Loucy (cell line): ENCODE data around the gene TMEM217.

Source experiments
- H2AFZ ChIP-seq: fragments of 200-600 bp; sonication (generic); 2 replicates; pipeline ENCODE4 v1.6.0; 2016; ENCODE audit warnings: antibody characterized with exemption, mild to moderate bottlenecking, low read length, moderate library complexity
- H3F3A ChIP-seq: fragments of 200-600 bp; 2 replicates; pipeline ENCODE4 v1.6.0; 2016; ENCODE audit warnings: antibody characterized with exemption, low read depth, mild to moderate bottlenecking
- H3K27me3 ChIP-seq: fragments of 200-600 bp; sonication (generic); 2 replicates; pipeline ENCODE4 v1.6.1; 2014; ENCODE audit warnings: low read length, mild to moderate bottlenecking; ENCODE audit not compliant: insufficient read depth, poor library complexity, severe bottlenecking
- H3K36me3 ChIP-seq: fragments of 200-600 bp; sonication (generic); 2 replicates; pipeline ENCODE4 v1.6.1; 2016; ENCODE audit warnings: low read length; ENCODE audit not compliant: insufficient read depth
- H3K4me1 ChIP-seq: fragments of 200-600 bp; sonication (generic); 2 replicates; pipeline ENCODE4 v1.5.1; 2014; ENCODE audit warnings: low read length, mild to moderate bottlenecking; ENCODE audit not compliant: insufficient read depth, poor library complexity, severe bottlenecking
- H3K4me2 ChIP-seq: fragments of 200-600 bp; sonication (generic); 2 replicates; pipeline ENCODE4 v1.6.0; 2014; ENCODE audit warnings: antibody characterized with exemption, low read length, low read depth, mild to moderate bottlenecking; ENCODE audit not compliant: poor library complexity, severe bottlenecking
- H3K4me3 ChIP-seq: fragments of 200-600 bp; sonication (generic); 2 replicates; pipeline ENCODE4 v1.5.1; 2014; ENCODE audit warnings: low read length, mild to moderate bottlenecking, mixed read lengths; ENCODE audit not compliant: poor library complexity, severe bottlenecking
- H3K79me2 ChIP-seq: fragments of 200-600 bp; sonication (generic); 2 replicates; pipeline ENCODE4 v1.6.1; 2014; ENCODE audit warnings: low read length; ENCODE audit not compliant: insufficient read depth
- H3K9ac ChIP-seq: fragments of 200-600 bp; sonication (generic); 2 replicates; pipeline ENCODE4 v1.6.0; 2014; ENCODE audit warnings: mild to moderate bottlenecking, low read depth, low read length, moderate library complexity; ENCODE audit not compliant: poor library complexity, severe bottlenecking
- H3K9me2 ChIP-seq: fragments of 200-600 bp; sonication (generic); replicated peaks from 2 replicates; pipeline ENCODE4 v1.6.1; 2016; ENCODE audit warnings: low read depth, low read length, mixed read lengths
- H3K9me3 ChIP-seq: fragments of 200-600 bp; sonication (generic); 2 replicates; pipeline ENCODE4 v1.6.1; 2014; ENCODE audit warnings: mild to moderate bottlenecking, antibody characterized with exemption, low read length, low read depth; ENCODE audit not compliant: insufficient read depth
- H4K20me1 ChIP-seq: fragments of 200-600 bp; sonication (generic); 2 replicates; pipeline ENCODE4 v1.6.0; 2014; ENCODE audit warnings: antibody characterized with exemption, low read length, mild to moderate bottlenecking; ENCODE audit not compliant: insufficient read depth, poor library complexity, severe bottlenecking
- EZH2phosphoT487 ChIP-seq: fragments of 200-600 bp; IDR thresholded peaks from 2 replicates; pipeline ENCODE4 v1.6.1; 2018; ENCODE audit warnings: antibody characterized with exemption, mild to moderate bottlenecking, moderate library complexity, borderline replicate concordance
- TF ChIP-seq, protein P1 (sequence below): fragments of 200-600 bp; sonication (generic); conservative IDR thresholded peaks from 2 replicates; pipeline ENCODE4 v1.5.1; 2014; ENCODE audit warnings: mild to moderate bottlenecking, antibody characterized with exemption, low read length

The TMEM217 gene

GRCh38 chr6:37205175-37205996 is 52.6 kb downstream of the TMEM217 start:
- Histone ChIP-seq H3K36me3 (no peaks in the 10 kb centered on the region), H3K4me1 (peaks cover 9% of the 10 kb centered on the region), H3K4me3 (no peak overlapping the region), H3K27me3 (no peaks in the 10 kb centered on the region), H3K9ac (no peak overlapping the region), H3K4me2 (no peak overlapping the region), H3K9me2 (no peaks in the 10 kb centered on the region), H3F3A (no peaks in the 10 kb centered on the region), H4K20me1 (no peaks in the 10 kb centered on the region), H2AFZ (no peak overlapping the region), H3K9me3 (no peaks in the 10 kb centered on the region), H3K79me2 (no peaks in the 10 kb centered on the region)
- TF ChIP-seq EZH2phosphoT487 = no peak
- TF ChIP-seq, protein P1, sequence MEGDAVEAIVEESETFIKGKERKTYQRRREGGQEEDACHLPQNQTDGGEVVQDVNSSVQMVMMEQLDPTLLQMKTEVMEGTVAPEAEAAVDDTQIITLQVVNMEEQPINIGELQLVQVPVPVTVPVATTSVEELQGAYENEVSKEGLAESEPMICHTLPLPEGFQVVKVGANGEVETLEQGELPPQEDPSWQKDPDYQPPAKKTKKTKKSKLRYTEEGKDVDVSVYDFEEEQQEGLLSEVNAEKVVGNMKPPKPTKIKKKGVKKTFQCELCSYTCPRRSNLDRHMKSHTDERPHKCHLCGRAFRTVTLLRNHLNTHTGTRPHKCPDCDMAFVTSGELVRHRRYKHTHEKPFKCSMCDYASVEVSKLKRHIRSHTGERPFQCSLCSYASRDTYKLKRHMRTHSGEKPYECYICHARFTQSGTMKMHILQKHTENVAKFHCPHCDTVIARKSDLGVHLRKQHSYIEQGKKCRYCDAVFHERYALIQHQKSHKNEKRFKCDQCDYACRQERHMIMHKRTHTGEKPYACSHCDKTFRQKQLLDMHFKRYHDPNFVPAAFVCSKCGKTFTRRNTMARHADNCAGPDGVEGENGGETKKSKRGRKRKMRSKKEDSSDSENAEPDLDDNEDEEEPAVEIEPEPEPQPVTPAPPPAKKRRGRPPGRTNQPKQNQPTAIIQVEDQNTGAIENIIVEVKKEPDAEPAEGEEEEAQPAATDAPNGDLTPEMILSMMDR = no peak

- Histone ChIP-seq H3K36me3 (no peaks in the 10 kb centered on the region), H3K79me2 (no peaks in the 10 kb centered on the region), H3F3A (no peaks in the 10 kb centered on the region), H3K9ac (no peak overlapping the region), H3K4me1 (peaks cover 9% of the 10 kb centered on the region), H3K4me2 (no peak overlapping the region), H3K4me3 (no peak overlapping the region), H4K20me1 (no peaks in the 10 kb centered on the region), H3K9me2 (no peaks in the 10 kb centered on the region), H3K27me3 (no peaks in the 10 kb centered on the region), H2AFZ (no peak overlapping the region), H3K9me3 (no peaks in the 10 kb centered on the region)
- TF ChIP-seq EZH2phosphoT487 = no peak
- TF ChIP-seq, protein P1 = no peak
These were observed 53.8 kb downstream of the TMEM217 start for GRCh38 chr6:37204014-37204751.

GRCh38 chr6:37202788-37203491 is 55.0 kb downstream of the TMEM217 start:
- no peak for TF ChIP-seq EZH2phosphoT487
- TF ChIP-seq, protein P1 = no peak
- Histone ChIP-seq H3K9me3 (no peaks in the 10 kb centered on the region), H3K27me3 (no peaks in the 10 kb centered on the region), H3K36me3 (no peaks in the 10 kb centered on the region), H3K4me2 (no peak overlapping the region), H4K20me1 (no peaks in the 10 kb centered on the region), H3K9ac (no peak overlapping the region), H3K79me2 (no peaks in the 10 kb centered on the region), H2AFZ (no peak overlapping the region), H3K4me1 (peaks cover 9% of the 10 kb centered on the region), H3K4me3 (no peak overlapping the region), H3F3A (no peaks in the 10 kb centered on the region), H3K9me2 (no peaks in the 10 kb centered on the region)
